PC-3 (cell line): ENCODE data around the gene LY86. TPM values are rescaled to one million over a fixed set of nuclear protein-coding genes. Genes with fewer than 3 reads are reported as not detected.

ENCODE experiments used
- ATAC-seq: fragments of 200-7000 bp; cut with Tn5 transposase; 2 replicates; pipeline ENCODE4 v1.9.1; 2020; ENCODE audit warnings: mild to moderate bottlenecking, moderate library complexity
- BruUV-seq: library from RNA; stranded (reverse); fragments of 400-500 nt; replicated peaks from 2 replicates; lab custom pipeline; 2021; lab: Mats Ljungman, UMichigan
- CTCF ChIA-PET: fragments of 300-600 bp; sonication (Branson Sonifier 250); formaldehyde crosslinking; loops from one replicate; lab custom pipeline; 2022; ENCODE audit warnings: antibody characterized with exemption; lab: Charles Lee
- POLR2A ChIA-PET: fragments of 300-600 bp; sonication (Branson Sonifier 250); formaldehyde crosslinking; loops from one replicate; lab custom pipeline; 2022; ENCODE audit warnings: antibody characterized with exemption; ENCODE audit not compliant: unreplicated experiment; lab: Charles Lee
- DNase-seq: peaks from one replicate; pipeline ENCODE4 v3.0.0-alpha.2; 2015
- H2AFZ ChIP-seq: fragments of 300-600 bp; sonication (generic); 2 replicates; pipeline ENCODE4 v1.6.0; 2016; ENCODE audit warnings: antibody characterized with exemption, low read length
- H3F3A ChIP-seq: fragments of 300-600 bp; sonication (generic); one replicate; pipeline ENCODE4 v1.6.0; 2017; ENCODE audit warnings: antibody characterized with exemption, low read length, control low read depth, mild to moderate bottlenecking; ENCODE audit not compliant: unreplicated experiment
- H3K27ac ChIP-seq: fragments of 300-600 bp; sonication (generic); 2 replicates; pipeline ENCODE4 v1.5.1; 2016; ENCODE audit warnings: mild to moderate bottlenecking, low read length
- H3K27me3 ChIP-seq: fragments of 300-600 bp; sonication (generic); 2 replicates; pipeline ENCODE4 v1.6.1; 2016; ENCODE audit warnings: low read length, mixed read lengths
- H3K36me3 ChIP-seq: fragments of 300-600 bp; sonication (generic); 2 replicates; pipeline ENCODE4 v1.6.1; 2016; ENCODE audit warnings: low read depth, mixed run types, low read length, mixed read lengths
- H3K4me1 ChIP-seq: fragments of 300-600 bp; sonication (generic); 2 replicates; pipeline ENCODE4 v1.5.1; 2016; ENCODE audit warnings: low read length; ENCODE audit not compliant: insufficient read depth
- H3K4me2 ChIP-seq: fragments of 300-600 bp; sonication (generic); 2 replicates; pipeline ENCODE4 v1.6.0; 2016; ENCODE audit warnings: low read length
- H3K4me3 ChIP-seq: fragments of 300-600 bp; sonication (generic); 2 replicates; pipeline ENCODE4 v1.5.1; 2016; ENCODE audit warnings: mild to moderate bottlenecking, low read length, mixed read lengths
- H3K79me2 ChIP-seq: fragments of 300-600 bp; sonication (generic); 2 replicates; pipeline ENCODE4 v1.6.1; 2017; ENCODE audit warnings: low read length, mixed read lengths
- H3K9ac ChIP-seq: fragments of 300-600 bp; sonication (generic); 2 replicates; pipeline ENCODE4 v1.6.0; 2016; ENCODE audit warnings: mild to moderate bottlenecking, low read length
- H3K9me2 ChIP-seq: fragments of 300-600 bp; sonication (generic); replicated peaks from 2 replicates; pipeline ENCODE4 v1.6.1; 2016; ENCODE audit warnings: mixed run types, low read length, mixed read lengths
- H3K9me3 ChIP-seq: fragments of 300-600 bp; sonication (generic); 2 replicates; pipeline ENCODE4 v1.6.1; 2016; ENCODE audit warnings: low read length, mixed read lengths
- H4K20me1 ChIP-seq: fragments of 300-600 bp; sonication (generic); 2 replicates; pipeline ENCODE4 v1.6.1; 2016; ENCODE audit warnings: low read length, mixed read lengths
- EZH2 ChIP-seq: fragments of 300-600 bp; sonication (generic); IDR thresholded peaks from one replicate; pipeline ENCODE4 v1.6.1; 2017; ENCODE audit warnings: antibody characterized with exemption, mild to moderate bottlenecking, low read length; ENCODE audit not compliant: unreplicated experiment
- EZH2phosphoT487 ChIP-seq: fragments of 300-600 bp; sonication (generic); IDR thresholded peaks from 2 replicates; pipeline ENCODE4 v1.6.1; 2018; ENCODE audit warnings: mild to moderate bottlenecking, antibody characterized with exemption, low read length, borderline replicate concordance
- intact Hi-C: fragments of 100-400 bp; cut with micrococcal nuclease; formaldehyde crosslinking; loops from 2 replicates; pipeline ENCODE4 v1.9.0; 2023
- total RNA-seq: library from RNA; depleted of rRNA; stranded (reverse); fragments of >200 nt; gene quantifications from 2 replicates; pipeline ENCODE4 v1.2.3, GENCODE V29; 2014
- TF ChIP-seq, protein P1 (sequence below): fragments of 300-600 bp; sonication (generic); conservative IDR thresholded peaks from 2 replicates; pipeline ENCODE4 v1.5.1; 2017; ENCODE audit warnings: antibody characterized with exemption, low read depth, mild to moderate bottlenecking, low read length

Gene LY86
- total RNA-seq, 1 experiment from 2014 or later = not detected

DNA sequence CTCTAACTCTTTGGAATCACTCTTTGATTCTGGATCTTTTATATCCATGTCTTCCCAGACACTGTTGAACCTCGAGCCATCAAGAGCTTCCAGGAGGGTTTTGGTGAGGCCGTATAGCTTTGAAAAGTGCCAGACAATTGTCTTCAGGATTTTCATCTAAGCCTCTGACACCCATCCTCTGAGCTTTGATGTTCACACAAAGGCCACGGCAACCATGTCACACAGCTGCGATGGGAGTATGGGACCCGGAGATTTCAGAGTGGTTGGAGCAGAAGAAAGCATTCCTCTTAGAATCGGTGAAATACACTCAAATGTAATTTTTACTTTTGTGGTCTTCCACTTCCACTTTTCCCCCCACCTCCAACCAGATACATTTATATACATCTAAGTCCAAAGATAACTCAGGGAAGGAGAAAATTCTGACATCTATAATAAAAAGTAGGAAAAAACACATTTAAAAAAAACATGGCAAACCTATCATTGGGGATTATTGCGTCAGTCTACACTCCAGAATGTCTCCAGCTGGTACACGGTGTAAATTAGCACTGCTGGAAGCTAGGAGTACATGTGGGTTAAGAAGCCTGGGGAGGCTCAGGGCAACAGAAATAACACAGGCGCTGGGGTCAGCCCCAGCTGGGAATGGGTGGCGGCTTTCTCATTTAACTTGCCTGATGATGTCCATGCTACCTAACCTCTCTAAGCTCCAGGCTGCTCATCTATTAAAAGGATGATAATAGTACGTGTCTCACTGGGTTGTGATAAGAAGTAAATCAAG is 92.7 kb downstream of the LY86 start:
- CTCF ChIA-PET = no interaction called here
- no peaks in the 10 kb centered on the region for H3K9me3 ChIP-seq
- H4K20me1 ChIP-seq = no peaks in the 10 kb centered on the region
- no TSS peak for BruUV-seq
- no peaks in the 10 kb centered on the region for H3K36me3 ChIP-seq
- no peak overlapping the region for H2AFZ ChIP-seq
- intact Hi-C loops = no loop called here
- no peaks in the 10 kb centered on the region for H3K27me3 ChIP-seq
- no peak overlapping the region for H3K9ac ChIP-seq
- H3K79me2 ChIP-seq = no peaks in the 10 kb centered on the region
- POLR2A ChIA-PET = no interaction called here
- H3F3A ChIP-seq = no peaks in the 10 kb centered on the region
- H3K9me2 ChIP-seq = no peaks in the 10 kb centered on the region
- ATAC-seq (no peak), DNase-seq (no peak)
- H3K4me1 ChIP-seq = peaks cover 19% of the 10 kb centered on the region
- H3K4me2 ChIP-seq = no peak overlapping the region
- no peak overlapping the region for H3K4me3 ChIP-seq
- TF ChIP-seq, protein P1, sequence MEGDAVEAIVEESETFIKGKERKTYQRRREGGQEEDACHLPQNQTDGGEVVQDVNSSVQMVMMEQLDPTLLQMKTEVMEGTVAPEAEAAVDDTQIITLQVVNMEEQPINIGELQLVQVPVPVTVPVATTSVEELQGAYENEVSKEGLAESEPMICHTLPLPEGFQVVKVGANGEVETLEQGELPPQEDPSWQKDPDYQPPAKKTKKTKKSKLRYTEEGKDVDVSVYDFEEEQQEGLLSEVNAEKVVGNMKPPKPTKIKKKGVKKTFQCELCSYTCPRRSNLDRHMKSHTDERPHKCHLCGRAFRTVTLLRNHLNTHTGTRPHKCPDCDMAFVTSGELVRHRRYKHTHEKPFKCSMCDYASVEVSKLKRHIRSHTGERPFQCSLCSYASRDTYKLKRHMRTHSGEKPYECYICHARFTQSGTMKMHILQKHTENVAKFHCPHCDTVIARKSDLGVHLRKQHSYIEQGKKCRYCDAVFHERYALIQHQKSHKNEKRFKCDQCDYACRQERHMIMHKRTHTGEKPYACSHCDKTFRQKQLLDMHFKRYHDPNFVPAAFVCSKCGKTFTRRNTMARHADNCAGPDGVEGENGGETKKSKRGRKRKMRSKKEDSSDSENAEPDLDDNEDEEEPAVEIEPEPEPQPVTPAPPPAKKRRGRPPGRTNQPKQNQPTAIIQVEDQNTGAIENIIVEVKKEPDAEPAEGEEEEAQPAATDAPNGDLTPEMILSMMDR = no peak
- TF ChIP-seq EZH2 = no peak
- TF ChIP-seq EZH2phosphoT487 = no peak
- H3K27ac ChIP-seq = no peak overlapping the region

DNA sequence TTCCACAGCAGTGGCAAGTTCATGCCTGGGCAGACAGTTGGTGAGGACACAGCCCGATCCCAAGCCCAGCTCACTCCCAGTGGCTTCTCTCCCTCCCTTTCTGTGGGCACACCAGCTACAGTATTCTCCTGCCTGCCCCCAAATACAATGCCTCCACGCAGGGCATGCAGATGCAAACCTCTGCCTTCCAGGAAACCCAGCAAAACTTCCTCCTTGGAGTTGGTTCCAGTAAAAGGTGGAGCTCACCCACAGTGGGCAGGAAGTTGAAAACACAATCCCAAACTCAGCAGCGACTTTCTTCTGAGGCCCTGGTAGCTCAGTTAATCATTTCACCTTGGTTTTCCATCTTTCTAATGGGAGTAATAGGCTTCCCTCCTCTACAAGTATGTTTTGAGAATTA is 93.7 kb downstream of the LY86 start:
- no peak overlapping the region for H3K27ac ChIP-seq
- H2AFZ ChIP-seq = no peak overlapping the region
- no peak for ATAC-seq
- no peaks in the 10 kb centered on the region for H3F3A ChIP-seq
- no TSS peak for BruUV-seq
- H3K27me3 ChIP-seq = no peaks in the 10 kb centered on the region
- no peak overlapping the region for H3K4me3 ChIP-seq
- H3K9me3 ChIP-seq = no peaks in the 10 kb centered on the region
- intact Hi-C loops = no loop called here
- H3K4me1 ChIP-seq = peaks cover 21% of the 10 kb centered on the region
- no peaks in the 10 kb centered on the region for H3K36me3 ChIP-seq
- no peaks in the 10 kb centered on the region for H3K9me2 ChIP-seq
- H4K20me1 ChIP-seq = no peaks in the 10 kb centered on the region
- DNase-seq = no peak
- ChIA-PET CTCF (no interaction called here), POLR2A (no interaction called here)
- TF ChIP-seq, protein P1 = no peak
- TF ChIP-seq EZH2 (no peak), EZH2phosphoT487 (no peak)
- no peak overlapping the region for H3K4me2 ChIP-seq
- no peaks in the 10 kb centered on the region for H3K79me2 ChIP-seq
- no peak overlapping the region for H3K9ac ChIP-seq
